ENCODE results near the gene PRDX2.
A peak's percentile ranks its signal among the peaks of the same experiment; 100 is the strongest.
"Not testable (repeated sequence)": the region's sequence is repeated elsewhere in the genome, so short reads cannot be mapped to it uniquely, and the experiment has no call there.

The PRDX2 gene

DNA sequence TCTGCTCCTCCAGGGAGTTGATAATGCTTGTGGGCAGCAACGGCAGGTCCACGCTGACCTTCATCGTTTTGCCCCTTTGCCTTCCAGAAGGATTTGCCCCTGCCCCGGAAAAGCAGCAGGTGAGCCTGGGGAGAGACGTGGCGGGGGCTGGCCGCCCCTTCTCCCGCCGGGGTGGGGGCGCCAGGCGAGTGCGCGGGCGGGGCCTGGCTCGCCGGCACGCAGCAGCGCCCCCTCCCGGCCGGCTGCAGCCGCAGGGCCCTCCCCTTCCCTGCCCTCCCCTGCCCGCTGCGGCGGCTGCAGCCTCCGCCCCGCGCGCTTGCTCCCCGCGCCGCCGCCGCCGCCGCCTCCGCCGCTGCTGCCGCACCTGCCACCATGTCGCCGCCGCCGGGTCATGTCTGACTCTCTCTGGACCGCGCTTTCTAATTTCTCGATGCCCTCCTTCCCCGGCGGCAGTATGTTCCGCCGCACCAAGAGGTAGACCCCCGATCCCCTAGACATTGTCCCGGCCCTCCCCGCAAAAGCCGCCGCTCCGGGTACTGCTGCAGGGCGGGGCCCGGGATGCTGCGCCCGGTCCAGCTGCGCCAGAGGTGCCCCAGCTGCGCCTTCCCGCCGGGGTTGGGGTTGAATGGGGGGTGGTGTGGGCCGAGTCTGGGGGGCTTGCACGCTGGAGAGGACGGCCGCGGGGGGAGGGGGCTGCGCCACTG lies 36.7 kb upstream of the PRDX2 start, which contains the start of gene MAST1:
Gene MAST1 (plus strand): TSS at position 334 of the 704 bp plus-strand sequence. CDS start 58 bp downstream, at position 392.
- peak; percentile 70 for FAIRE-seq
- TF ChIP-seq TAF1 (IDR thresholded peaks at IDR 0.05; ENCODE audit: borderline replicate concordance, low read depth, low read length) (no peak), POLR2AphosphoS5 (IDR thresholded peaks at IDR 0.05; ENCODE audit: low read depth, low read length) (no peak), POLR2A (IDR thresholded peaks at IDR 0.05; ENCODE audit: low read depth, low read length) (no peak)
- peak; percentile 73 for DNase-seq (ENCODE audit: insufficient read length)

DNA sequence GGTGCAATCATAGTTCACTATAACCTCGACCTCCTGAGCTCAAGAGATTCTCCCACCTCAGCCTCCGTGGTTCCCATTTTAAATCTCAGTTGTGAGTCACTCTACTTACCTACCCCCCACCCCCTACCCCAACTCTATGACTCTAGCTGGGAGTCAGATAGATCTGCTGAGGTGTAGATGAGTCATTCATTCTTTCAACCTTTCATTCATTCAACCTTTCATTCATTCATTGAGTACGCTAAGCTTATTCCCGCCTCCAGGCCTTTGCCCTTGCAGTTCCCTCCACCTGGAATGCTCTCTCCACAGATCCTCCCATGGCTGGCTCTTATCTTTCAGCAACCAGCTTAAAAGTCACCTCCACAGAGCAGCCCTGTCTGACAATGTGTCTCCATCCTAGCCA lies 35.6 kb upstream of the PRDX2 start:
- DNase-seq (ENCODE audit: insufficient read length) (no peak), FAIRE-seq (no peak)
- TF ChIP-seq POLR2A (IDR thresholded peaks at IDR 0.05; ENCODE audit: low read depth, low read length) (no peak), TAF1 (IDR thresholded peaks at IDR 0.05; ENCODE audit: borderline replicate concordance, low read depth, low read length) (no peak), POLR2AphosphoS5 (IDR thresholded peaks at IDR 0.05; ENCODE audit: low read depth, low read length) (no peak)

DNA sequence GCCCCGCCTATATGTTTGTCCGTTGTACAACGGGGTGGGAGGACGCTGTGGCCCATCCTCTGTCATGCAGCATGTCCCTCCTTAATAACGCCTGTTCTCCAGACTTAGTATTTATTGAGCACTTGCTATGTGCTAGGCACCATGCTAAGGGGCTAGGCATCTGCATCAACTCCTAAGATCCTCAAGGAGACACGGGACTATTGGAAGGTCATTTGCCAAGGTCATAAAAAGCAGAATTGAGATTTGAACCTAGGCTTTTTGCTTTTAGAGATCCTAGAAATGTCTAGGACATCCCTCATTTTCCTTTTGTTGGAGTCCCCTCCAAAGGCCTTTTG lies 34.9 kb upstream of the PRDX2 start:
- TF ChIP-seq POLR2A (IDR thresholded peaks at IDR 0.05; ENCODE audit: low read depth, low read length), result no peak
- no peak for TF ChIP-seq TAF1 (IDR thresholded peaks at IDR 0.05; ENCODE audit: borderline replicate concordance, low read depth, low read length)
- TF ChIP-seq POLR2AphosphoS5 (IDR thresholded peaks at IDR 0.05; ENCODE audit: low read depth, low read length), result no peak
- DNase-seq (ENCODE audit: insufficient read length) (no peak), FAIRE-seq (no peak)

DNA sequence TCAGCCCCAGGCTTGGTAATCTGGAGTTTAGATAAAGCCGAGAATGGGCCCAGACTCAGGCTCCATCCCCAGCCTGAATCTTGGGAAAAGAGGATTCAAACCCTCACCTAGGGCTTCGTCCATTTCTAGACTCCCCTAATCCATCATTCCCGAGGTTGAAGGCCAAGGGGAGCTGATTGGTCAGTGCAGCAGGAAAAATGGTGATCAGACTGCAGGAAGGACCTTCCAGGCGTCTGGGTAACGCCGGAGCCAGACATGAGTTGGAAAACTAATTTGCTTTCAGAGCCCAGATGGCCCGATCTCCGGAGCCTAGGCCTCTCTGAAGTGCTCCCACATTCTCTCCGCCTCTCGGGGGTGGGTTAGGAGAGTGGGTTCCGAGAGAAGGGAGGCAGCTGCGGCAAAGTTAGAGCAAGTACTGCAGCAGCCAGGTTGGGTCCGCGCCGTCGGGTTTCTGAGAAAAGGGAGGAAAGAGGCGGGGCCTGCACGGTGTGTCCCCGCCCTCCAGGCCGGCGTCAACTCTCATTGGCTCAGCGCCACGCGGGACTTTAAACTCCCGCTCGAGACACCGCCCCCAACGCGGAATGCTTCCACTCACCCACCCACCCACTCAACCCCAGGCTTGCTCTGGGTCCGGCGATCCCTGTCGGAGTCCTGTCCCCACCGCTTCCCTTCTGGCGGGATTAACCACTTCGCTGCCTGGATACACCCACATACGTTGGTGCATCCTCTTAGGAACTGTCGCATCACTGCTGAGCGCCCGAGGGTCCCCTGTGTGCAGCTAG lies 33.6 kb upstream of the PRDX2 start:
- TF ChIP-seq TAF1 (IDR thresholded peaks at IDR 0.05; ENCODE audit: borderline replicate concordance, low read depth, low read length) (no peak), POLR2AphosphoS5 (IDR thresholded peaks at IDR 0.05; ENCODE audit: low read depth, low read length) (no peak), POLR2A (IDR thresholded peaks at IDR 0.05; ENCODE audit: low read depth, low read length) (no peak)
- no peak for FAIRE-seq
- no peak for DNase-seq (ENCODE audit: insufficient read length)

DNA sequence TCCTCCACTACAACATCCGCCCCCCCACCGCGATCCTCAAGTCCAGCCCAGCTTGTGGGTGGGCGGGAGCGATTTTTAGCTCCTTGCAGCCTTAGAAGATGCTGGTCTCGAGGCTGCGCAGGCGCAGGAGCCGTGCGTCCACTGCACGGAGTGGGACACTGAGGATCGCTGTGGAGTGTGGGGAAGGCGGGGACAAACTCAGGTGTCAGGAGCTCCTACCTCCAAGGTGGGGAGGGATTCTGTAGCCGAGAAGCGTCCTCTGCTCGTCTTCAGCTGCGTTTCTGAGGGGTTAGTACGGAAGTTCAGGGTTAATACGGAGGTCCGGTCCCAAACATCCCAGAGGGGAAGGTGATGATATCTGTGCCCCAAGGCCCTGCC lies 33.0 kb upstream of the PRDX2 start, which contains the start of gene RTBDN:
Gene RTBDN (minus strand): TSS at position 14 of the 378 bp plus-strand sequence. CDS start 4,600 bp downstream, outside the sequence.
- TF ChIP-seq POLR2A (IDR thresholded peaks at IDR 0.05; ENCODE audit: low read depth, low read length) (no peak), POLR2AphosphoS5 (IDR thresholded peaks at IDR 0.05; ENCODE audit: low read depth, low read length) (no peak), TAF1 (IDR thresholded peaks at IDR 0.05; ENCODE audit: borderline replicate concordance, low read depth, low read length) (no peak)
- DNase-seq (ENCODE audit: insufficient read length), result no peak
- no peak for FAIRE-seq

DNA sequence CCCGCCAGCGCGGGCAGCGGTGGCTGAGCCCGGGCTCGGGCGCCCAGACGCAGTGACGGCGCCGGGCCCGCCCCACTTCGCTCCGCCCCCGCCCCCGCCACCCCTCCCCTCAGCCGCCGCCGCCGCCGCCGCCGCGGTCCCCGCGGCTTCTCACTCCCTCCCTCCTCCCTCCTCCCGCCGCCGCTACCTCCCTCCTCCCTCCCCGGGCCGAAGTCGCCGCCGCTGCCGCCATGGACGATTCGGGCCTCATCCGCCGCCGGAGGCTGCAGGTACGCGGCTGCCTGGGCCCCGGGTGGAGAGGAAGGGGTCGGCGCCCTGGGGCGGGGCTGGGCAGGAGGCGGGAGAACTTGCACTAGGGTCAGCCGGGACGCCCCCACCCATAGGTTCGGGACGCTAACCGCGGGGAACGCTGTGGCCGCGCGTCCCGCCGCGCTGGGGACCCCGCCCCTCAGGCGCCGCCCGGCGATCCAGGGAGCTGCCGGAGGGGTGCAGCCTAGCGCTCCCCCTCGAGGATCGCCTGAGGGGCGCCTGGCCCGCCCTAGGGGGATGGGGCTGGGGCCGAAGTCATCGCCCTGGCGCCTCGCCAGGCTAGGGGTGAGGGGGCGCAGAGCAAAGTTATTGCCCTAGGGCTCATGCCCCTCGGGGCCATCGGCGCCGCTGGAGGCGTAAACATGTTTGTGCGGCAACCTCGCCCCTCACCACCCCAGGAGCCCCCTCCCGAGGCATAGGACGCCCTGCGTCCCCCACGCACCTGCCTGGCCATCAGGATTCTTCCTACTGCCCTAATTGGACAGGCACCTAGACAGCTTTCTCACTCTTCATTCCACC lies 32.4 kb upstream of the PRDX2 start:
- FAIRE-seq (no peak), DNase-seq (ENCODE audit: insufficient read length) (no peak)
- TF ChIP-seq POLR2AphosphoS5 (IDR thresholded peaks at IDR 0.05; ENCODE audit: low read depth, low read length) (no peak), TAF1 (IDR thresholded peaks at IDR 0.05; ENCODE audit: borderline replicate concordance, low read depth, low read length) (no peak), POLR2A (IDR thresholded peaks at IDR 0.05; ENCODE audit: low read depth, low read length) (no peak)

DNA sequence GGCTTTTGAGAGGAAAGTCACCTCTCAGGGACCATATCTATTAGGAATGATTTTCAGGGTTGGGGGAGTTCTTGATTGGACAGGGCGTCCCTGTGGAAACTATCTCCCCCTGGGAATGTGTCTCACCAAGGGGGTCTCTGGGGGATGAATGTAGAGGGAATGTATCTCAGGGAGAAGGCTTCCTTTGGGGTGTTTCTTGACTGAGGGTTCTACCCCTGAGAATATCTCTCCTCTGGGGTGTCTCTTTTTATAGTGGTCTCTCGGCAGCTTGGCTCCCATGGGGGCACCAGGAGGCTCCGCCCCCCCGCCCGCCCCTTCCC lies 31.8 kb upstream of the PRDX2 start:
- no peak for FAIRE-seq
- DNase-seq (ENCODE audit: insufficient read length), result no peak
- no peak for TF ChIP-seq TAF1 (IDR thresholded peaks at IDR 0.05; ENCODE audit: borderline replicate concordance, low read depth, low read length)
- no peak for TF ChIP-seq POLR2AphosphoS5 (IDR thresholded peaks at IDR 0.05; ENCODE audit: low read depth, low read length)
- no peak for TF ChIP-seq POLR2A (IDR thresholded peaks at IDR 0.05; ENCODE audit: low read depth, low read length)

DNA sequence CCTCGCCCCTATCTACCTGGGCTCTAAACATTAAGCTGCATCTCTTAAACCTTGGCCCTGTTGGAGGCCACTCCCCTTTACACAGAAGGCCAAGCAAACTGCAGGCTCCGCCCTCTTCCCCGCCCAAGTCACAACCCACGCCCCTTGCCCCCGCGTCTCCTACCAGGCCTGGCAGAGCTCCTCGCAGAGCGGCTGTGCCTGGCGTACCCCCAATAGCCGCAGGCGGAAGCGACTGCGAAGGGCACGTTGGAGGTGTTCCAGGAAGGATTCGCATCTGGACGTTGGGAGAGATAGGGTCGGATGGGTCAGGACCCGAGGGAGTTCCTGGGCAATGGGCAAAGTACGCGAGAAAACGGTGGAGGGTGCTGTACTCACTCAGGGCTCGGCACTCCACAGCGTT lies 26.9 kb upstream of the PRDX2 start:
- TF ChIP-seq POLR2AphosphoS5 (IDR thresholded peaks at IDR 0.05; ENCODE audit: low read depth, low read length) (no peak), TAF1 (IDR thresholded peaks at IDR 0.05; ENCODE audit: borderline replicate concordance, low read depth, low read length) (no peak), POLR2A (IDR thresholded peaks at IDR 0.05; ENCODE audit: low read depth, low read length) (no peak)
- DNase-seq (ENCODE audit: insufficient read length) (no peak), FAIRE-seq (no peak)

DNA sequence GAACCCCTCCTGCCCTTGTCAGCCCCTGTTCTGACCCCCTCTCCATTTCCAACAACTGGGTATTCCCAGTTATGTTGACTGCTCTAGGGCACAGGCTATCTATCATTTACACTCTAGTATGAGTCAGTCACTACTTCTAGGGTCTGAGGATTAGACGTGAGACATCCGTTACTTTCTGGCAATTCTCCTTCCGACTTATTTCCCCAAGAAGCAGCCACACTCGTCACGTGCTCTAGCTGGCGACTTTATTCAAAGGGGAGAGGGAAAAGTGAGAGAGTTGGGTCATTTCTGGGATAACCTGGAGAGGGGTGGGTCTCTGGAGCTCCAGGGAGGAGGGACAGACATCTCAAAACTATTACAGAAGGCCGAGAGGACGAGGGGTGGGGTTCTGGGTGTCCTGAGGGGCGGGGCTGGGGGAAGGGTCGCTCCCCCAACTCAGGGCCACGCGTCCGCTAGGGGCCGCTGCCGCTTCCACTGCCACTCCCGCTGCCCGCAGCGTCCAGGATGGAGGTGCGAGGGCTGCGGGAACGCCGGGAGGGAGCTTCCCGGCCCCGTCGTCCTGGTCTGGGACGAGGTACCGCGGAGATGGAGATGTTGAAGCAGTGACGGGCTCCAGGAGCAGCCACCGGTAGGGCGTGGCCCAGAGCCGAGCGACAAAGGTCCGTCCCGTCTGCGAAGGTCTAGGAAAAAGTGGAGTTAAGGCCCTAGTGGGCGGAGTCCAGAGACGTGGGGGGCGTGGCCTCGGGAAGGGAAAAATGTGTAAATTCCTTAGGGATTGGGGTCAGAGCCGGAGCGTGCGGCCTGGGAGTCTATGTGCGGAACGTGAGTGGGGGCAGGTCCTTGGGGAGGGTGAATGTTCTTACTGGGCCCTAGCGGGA lies 23.9 kb upstream of the PRDX2 start:
- FAIRE-seq (no peak), DNase-seq (ENCODE audit: insufficient read length) (no peak)
- TF ChIP-seq POLR2A (IDR thresholded peaks at IDR 0.05; ENCODE audit: low read depth, low read length) (no peak), POLR2AphosphoS5 (IDR thresholded peaks at IDR 0.05; ENCODE audit: low read depth, low read length) (no peak), TAF1 (IDR thresholded peaks at IDR 0.05; ENCODE audit: borderline replicate concordance, low read depth, low read length) (no peak)

DNA sequence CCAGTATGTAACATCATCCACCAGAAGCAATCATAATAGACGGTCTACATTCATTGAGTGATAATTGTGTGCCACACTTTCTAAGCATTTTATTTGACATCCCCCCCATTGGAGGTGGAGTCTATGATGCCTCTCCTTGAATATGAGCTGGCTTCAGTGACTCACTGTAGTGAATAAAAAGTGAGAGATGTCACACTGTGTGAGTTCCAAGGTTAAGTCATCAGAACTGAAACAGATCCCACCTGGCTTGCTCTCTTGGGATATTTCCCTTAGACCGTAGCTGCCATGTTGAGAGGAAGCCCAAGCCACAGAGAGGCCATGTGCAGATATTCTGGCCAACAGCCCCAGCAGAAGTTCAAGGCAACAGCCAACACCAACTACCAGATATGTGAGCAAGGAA lies 20.2 kb upstream of the PRDX2 start:
- no peak for TF ChIP-seq POLR2A (IDR thresholded peaks at IDR 0.05; ENCODE audit: low read depth, low read length)
- no peak for TF ChIP-seq POLR2AphosphoS5 (IDR thresholded peaks at IDR 0.05; ENCODE audit: low read depth, low read length)
- TF ChIP-seq TAF1 (IDR thresholded peaks at IDR 0.05; ENCODE audit: borderline replicate concordance, low read depth, low read length), result no peak
- FAIRE-seq, result no peak
- DNase-seq (ENCODE audit: insufficient read length), result no peak

DNA sequence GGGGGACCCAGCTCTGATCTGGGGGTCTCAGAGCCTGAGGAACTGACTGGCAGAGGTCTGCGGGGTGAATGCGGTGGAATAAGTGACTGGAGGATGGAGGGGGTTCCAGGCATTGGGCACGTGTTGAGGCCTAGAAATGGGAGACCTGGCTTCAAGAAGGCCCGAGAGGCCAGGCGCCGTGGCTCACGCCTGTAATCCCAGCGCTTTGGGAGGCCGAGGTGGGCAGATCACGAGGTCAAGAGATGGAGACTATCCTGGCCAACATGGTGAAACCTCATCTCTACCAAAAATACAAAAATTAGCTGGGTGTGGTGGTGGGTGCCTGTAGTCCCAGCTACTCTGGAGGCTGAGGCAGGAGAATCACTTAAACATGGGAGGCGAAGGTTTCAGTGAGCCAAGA lies 16.2 kb upstream of the PRDX2 start:
- FAIRE-seq; DNase-seq (ENCODE audit: insufficient read length): not testable (repeated sequence)

DNA sequence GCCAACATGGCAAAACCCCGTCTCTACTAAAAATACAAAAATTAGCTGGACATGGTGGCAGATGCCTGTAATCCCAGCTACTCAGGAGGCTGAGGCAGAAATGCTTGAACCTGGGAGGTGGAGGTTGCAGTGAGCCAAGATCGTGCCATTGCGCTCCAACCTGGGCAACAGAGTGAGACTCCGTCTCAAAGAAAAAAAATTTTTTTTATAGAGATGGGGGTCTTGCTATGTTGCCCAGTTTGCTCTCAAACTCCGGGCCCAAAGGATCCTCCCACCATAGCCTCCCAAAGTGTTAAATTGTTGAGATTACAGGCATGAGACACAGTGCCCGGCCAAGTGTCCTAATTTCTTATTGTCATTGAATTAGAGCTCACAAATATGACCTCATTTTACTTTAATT lies 15.6 kb upstream of the PRDX2 start:
- DNase-seq (ENCODE audit: insufficient read length); FAIRE-seq: not testable (repeated sequence)
